Ascending aorta (tissue), 2 donors: ENCODE measurements around the gene WDR49. TPM values are rescaled to one million over a fixed set of nuclear protein-coding genes. Genes with fewer than 3 reads are reported as not detected.

Experiments used
- DNase-seq, 2 donors: peaks; one replicate each; pipeline ENCODE4 v3.0.0-alpha.2; 2019; ENCODE audit warnings: low spot score in 2 of 2
- H3K27ac ChIP-seq, 2 donors: fragments of 200-600 bp; sonication (generic); one replicate each; pipeline ENCODE4 v1.5.1; 2016 to 2017; ENCODE audit warnings: mild to moderate bottlenecking in 1 of 2
- H3K27me3 ChIP-seq: fragments of 200-600 bp; sonication (generic); one replicate; pipeline ENCODE4 v1.5.1; 2017
- H3K36me3 ChIP-seq, 2 donors: fragments of 200-600 bp; sonication (generic); one replicate each; pipeline ENCODE4 v1.5.1; 2016
- H3K4me1 ChIP-seq, 2 donors: fragments of 200-600 bp; sonication (generic); one replicate each; pipeline ENCODE4 v1.5.1; 2016 to 2017; ENCODE audit warnings: mild to moderate bottlenecking in 1 of 2
- H3K4me3 ChIP-seq, 2 donors: fragments of 200-600 bp; sonication (generic); one replicate each; pipeline ENCODE4 v1.5.1; 2016 to 2017; ENCODE audit warnings: mild to moderate bottlenecking in 1 of 2
- H3K9me3 ChIP-seq, 2 donors: fragments of 200-600 bp; sonication (generic); one replicate each; pipeline ENCODE4 v1.5.1; 2016
- intact Hi-C: fragments of 100-400 bp; cut with DNase I; formaldehyde crosslinking; loops from one replicate; pipeline ENCODE4 v1.15.1; 2023
- total RNA-seq: library from RNA; depleted of rRNA; stranded (reverse); fragments of >200 nt; gene quantifications from one replicate; pipeline ENCODE4 v1.1.0, GENCODE V29; 2016
- TF ChIP-seq, protein P1 (sequence below), 3 experiments: fragments of 200-600 bp in 2 of 3; fragments of 450-650 bp in 1 of 3; sonication (generic) in 2 of 3; IDR thresholded peaks; one replicate each; pipeline ENCODE4 v1.5.1; 2016 to 2019; ENCODE audit warnings: antibody characterized with exemption in 3 of 3, mild to moderate bottlenecking in 1 of 3, moderate library complexity in 1 of 3

The WDR49 gene
- total RNA-seq, 1 donor from 2014 or later, result not detected

- H3K27ac ChIP-seq, result no peak overlapping the region
- intact Hi-C loops, result no loop called here
- no peaks in the 10 kb centered on the region for H3K27me3 ChIP-seq
- TF ChIP-seq, protein P1, sequence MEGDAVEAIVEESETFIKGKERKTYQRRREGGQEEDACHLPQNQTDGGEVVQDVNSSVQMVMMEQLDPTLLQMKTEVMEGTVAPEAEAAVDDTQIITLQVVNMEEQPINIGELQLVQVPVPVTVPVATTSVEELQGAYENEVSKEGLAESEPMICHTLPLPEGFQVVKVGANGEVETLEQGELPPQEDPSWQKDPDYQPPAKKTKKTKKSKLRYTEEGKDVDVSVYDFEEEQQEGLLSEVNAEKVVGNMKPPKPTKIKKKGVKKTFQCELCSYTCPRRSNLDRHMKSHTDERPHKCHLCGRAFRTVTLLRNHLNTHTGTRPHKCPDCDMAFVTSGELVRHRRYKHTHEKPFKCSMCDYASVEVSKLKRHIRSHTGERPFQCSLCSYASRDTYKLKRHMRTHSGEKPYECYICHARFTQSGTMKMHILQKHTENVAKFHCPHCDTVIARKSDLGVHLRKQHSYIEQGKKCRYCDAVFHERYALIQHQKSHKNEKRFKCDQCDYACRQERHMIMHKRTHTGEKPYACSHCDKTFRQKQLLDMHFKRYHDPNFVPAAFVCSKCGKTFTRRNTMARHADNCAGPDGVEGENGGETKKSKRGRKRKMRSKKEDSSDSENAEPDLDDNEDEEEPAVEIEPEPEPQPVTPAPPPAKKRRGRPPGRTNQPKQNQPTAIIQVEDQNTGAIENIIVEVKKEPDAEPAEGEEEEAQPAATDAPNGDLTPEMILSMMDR (IDR thresholded peaks at IDR 0.05), result no peak
- H3K36me3 ChIP-seq, result no peaks in the 10 kb centered on the region
- no peaks in the 10 kb centered on the region for H3K9me3 ChIP-seq
- no peak overlapping the region for H3K4me3 ChIP-seq
- H3K4me1 ChIP-seq, result no peaks in the 10 kb centered on the region
- no peak for DNase-seq
Measured at GRCh38 chr3:167483708-167484475, 169.8 kb downstream of the WDR49 start.

DNA sequence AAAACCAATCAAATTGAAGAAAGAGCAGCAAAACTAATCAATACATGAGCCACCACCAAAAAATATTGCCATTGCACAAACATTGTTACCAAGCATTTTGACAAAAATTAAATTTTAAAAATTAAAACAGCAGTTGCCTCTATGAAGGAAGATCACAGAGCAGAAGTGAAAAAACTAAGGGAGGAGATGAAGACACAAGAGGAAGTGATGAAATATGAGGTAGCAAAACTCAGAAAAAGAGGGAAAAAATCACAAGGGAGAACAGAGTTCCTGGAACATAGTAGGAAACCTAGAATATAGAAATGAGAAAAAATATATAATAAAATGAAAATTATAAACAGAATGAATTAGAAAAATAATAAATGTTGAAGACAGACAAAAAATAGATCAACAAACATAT, 172.6 kb downstream of the WDR49 start:
- DNase-seq, result no peak
- Histone ChIP-seq H3K4me1 (no peaks in the 10 kb centered on the region), H3K36me3 (no peaks in the 10 kb centered on the region), H3K4me3 (no peak overlapping the region), H3K27me3 (no peaks in the 10 kb centered on the region), H3K27ac (no peak overlapping the region), H3K9me3 (no peaks in the 10 kb centered on the region)
- TF ChIP-seq, protein P1 (IDR thresholded peaks at IDR 0.05), result no peak
- intact Hi-C loops, result no loop called here

DNA sequence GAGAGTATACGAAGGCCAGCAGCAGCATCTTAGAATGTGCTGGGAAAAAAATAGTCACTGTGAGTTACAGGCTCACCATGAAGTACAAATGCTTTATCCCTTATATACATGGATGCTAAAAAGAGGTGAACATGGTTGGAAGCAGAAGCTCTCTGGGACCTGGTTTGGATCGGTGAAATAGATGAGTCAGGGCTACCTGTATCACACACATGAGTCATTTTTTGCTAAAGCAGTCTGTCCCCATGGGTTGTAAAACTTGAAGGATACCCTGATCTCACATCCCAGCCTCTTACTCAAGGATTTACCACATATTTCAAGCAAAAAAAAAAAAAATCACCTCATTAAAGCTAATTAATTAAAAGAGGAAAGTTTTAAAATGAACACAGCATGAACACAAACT, 173.0 kb downstream of the WDR49 start:
- no peak overlapping the region for H3K27ac ChIP-seq
- intact Hi-C loops, result no loop called here
- H3K9me3 ChIP-seq, result no peaks in the 10 kb centered on the region
- H3K4me1 ChIP-seq, result no peaks in the 10 kb centered on the region
- no peak overlapping the region for H3K4me3 ChIP-seq
- H3K36me3 ChIP-seq, result no peaks in the 10 kb centered on the region
- TF ChIP-seq, protein P1 (IDR thresholded peaks at IDR 0.05), result no peak
- no peaks in the 10 kb centered on the region for H3K27me3 ChIP-seq
- DNase-seq, result no peak

DNA sequence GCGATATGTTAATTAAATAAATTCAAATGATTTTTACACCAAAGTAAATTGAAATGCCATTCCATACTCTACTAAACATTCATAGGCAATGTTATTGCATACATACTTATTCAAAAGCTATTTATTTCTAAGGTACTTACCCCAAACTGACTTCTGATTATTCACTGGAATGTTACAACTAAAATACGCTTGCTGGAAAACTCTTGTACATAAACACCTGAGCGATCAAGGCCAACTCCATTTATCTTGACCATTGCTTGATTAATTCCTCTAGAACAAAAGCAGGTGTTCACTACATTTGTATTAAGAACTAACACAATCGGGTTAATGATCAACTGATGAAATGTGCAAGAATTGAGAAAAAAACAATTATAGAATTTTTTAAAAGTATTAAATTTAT, 179.9 kb downstream of the WDR49 start, which contains the start of gene SERPINI2:
Gene SERPINI2 (minus strand): TSS at position 180 of the 400 bp plus-strand sequence. CDS start 2,208 bp downstream, outside the sequence.
- DNase-seq, result no peak
- TF ChIP-seq, protein P1 (IDR thresholded peaks at IDR 0.05), result no peak
- intact Hi-C loops, result no loop called here
- Histone ChIP-seq H3K9me3 (no peaks in the 10 kb centered on the region), H3K4me3 (no peak within 1 kb of the TSS), H3K36me3 (no peaks in the 10 kb centered on the region), H3K27me3 (no peaks in the 10 kb centered on the region), H3K4me1 (no peaks in the 10 kb centered on the region), H3K27ac (no peak within 1 kb of the TSS)

DNA sequence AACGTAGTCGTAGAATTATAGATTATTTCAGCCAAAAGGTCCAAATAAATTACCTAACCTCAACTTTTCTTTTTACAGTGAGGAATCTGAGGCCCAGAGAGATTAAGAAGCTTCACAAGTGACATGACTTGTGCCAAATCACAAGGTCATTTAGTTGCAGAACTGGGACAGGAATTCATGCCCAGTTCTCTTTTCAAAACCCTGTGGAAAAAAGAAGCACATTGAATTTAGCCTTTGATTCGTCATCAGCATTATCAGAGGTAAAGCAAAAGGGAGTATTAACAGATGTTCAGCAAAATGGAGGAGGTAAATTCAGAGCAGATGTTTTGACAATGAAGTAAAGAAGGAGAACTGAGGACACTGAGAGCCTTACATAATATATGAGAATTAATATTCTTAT, 184.4 kb downstream of the WDR49 start:
- Histone ChIP-seq H3K36me3 (no peaks in the 10 kb centered on the region), H3K4me1 (no peaks in the 10 kb centered on the region), H3K27ac (no peak overlapping the region), H3K27me3 (no peaks in the 10 kb centered on the region), H3K4me3 (no peak overlapping the region), H3K9me3 (no peaks in the 10 kb centered on the region)
- no peak for DNase-seq
- intact Hi-C loops, result no loop called here
- TF ChIP-seq, protein P1 (IDR thresholded peaks at IDR 0.05), result no peak
